ENCODE measurements around the gene CD209. TPM values are rescaled to one million over a fixed set of nuclear protein-coding genes. Genes with fewer than 3 reads are reported as not detected.
"Not testable (repeated sequence)": the region's sequence is repeated elsewhere in the genome, so short reads cannot be mapped to it uniquely, and the experiment has no call there.

CD209 gene
- polyA plus RNA-seq, 1 donor from 2014 or later = not detected

DNA sequence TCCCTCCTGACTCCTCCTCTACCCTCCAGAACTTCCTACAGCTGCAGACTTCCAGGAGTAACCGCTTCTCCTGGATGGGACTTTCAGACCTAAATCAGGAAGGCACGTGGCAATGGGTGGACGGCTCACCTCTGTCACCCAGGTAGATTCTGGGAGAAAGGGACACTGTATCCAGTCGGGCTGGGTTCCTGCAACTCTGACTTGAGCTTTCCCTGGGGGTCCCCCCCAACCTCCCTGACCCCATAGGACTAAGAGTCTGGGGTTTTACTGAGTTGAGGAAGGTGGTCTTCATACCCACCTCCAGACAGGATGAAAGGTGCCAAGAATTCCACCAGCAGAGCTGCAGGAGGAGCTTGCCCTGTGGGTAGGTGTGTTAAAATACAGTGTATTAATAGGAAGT, 20.2 kb upstream of the CD209 start:
- H3K36me3 ChIP-seq (ENCODE audit: insufficient read depth, low read length) = no peaks in the 10 kb centered on the region
- H3K9me2 ChIP-seq (ENCODE audit: insufficient read depth, low read length) = no peaks in the 10 kb centered on the region
- no peak overlapping the region for H2AFZ ChIP-seq (ENCODE audit: low read depth, low read length)
- no peaks in the 10 kb centered on the region for H3F3A ChIP-seq (ENCODE audit: insufficient read depth, low read length, poor library complexity, severe bottlenecking)
- TF ChIP-seq POLR2AphosphoS5 (IDR thresholded peaks at IDR 0.05) (no peak), CTCF (IDR thresholded peaks at IDR 0.05; ENCODE audit: poor library complexity, severe bottlenecking) (no peak), EP300 (conservative IDR thresholded peaks at IDR 0.05; ENCODE audit: poor library complexity, severe bottlenecking) (no peak), TAF1 (IDR thresholded peaks at IDR 0.05; ENCODE audit: low read depth) (no peak), SMC3 (conservative IDR thresholded peaks at IDR 0.05; ENCODE audit: poor library complexity) (no peak), MXI1 (conservative IDR thresholded peaks at IDR 0.05; ENCODE audit: poor library complexity, severe bottlenecking) (no peak), EZH2 (IDR thresholded peaks at IDR 0.05; ENCODE audit: borderline replicate concordance, insufficient read depth, low read length, poor library complexity, severe bottlenecking) (no peak), RAD21 (conservative IDR thresholded peaks at IDR 0.05) (no peak)
- TF ChIP-seq, protein P1, sequence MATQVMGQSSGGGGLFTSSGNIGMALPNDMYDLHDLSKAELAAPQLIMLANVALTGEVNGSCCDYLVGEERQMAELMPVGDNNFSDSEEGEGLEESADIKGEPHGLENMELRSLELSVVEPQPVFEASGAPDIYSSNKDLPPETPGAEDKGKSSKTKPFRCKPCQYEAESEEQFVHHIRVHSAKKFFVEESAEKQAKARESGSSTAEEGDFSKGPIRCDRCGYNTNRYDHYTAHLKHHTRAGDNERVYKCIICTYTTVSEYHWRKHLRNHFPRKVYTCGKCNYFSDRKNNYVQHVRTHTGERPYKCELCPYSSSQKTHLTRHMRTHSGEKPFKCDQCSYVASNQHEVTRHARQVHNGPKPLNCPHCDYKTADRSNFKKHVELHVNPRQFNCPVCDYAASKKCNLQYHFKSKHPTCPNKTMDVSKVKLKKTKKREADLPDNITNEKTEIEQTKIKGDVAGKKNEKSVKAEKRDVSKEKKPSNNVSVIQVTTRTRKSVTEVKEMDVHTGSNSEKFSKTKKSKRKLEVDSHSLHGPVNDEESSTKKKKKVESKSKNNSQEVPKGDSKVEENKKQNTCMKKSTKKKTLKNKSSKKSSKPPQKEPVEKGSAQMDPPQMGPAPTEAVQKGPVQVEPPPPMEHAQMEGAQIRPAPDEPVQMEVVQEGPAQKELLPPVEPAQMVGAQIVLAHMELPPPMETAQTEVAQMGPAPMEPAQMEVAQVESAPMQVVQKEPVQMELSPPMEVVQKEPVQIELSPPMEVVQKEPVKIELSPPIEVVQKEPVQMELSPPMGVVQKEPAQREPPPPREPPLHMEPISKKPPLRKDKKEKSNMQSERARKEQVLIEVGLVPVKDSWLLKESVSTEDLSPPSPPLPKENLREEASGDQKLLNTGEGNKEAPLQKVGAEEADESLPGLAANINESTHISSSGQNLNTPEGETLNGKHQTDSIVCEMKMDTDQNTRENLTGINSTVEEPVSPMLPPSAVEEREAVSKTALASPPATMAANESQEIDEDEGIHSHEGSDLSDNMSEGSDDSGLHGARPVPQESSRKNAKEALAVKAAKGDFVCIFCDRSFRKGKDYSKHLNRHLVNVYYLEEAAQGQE (IDR thresholded peaks at IDR 0.05; ENCODE audit: borderline replicate concordance) = no peak
- no peak overlapping the region for H3K4me3 ChIP-seq (ENCODE audit: low read length)
- H3K9ac ChIP-seq (ENCODE audit: low read length) = no peak overlapping the region
- no peaks in the 10 kb centered on the region for H3K79me2 ChIP-seq (replicated peaks; ENCODE audit: insufficient read depth, low read length)
- H3K27me3 ChIP-seq (ENCODE audit: insufficient read depth, low read depth, low read length) = no peaks in the 10 kb centered on the region
- no peaks in the 10 kb centered on the region for H4K20me1 ChIP-seq (ENCODE audit: insufficient read depth)
- no peaks in the 10 kb centered on the region for H3K9me3 ChIP-seq (ENCODE audit: low read length)
- H3K27ac ChIP-seq (ENCODE audit: low read length) = no peak overlapping the region
- no peak overlapping the region for H3K4me2 ChIP-seq (ENCODE audit: low read length)

DNA sequence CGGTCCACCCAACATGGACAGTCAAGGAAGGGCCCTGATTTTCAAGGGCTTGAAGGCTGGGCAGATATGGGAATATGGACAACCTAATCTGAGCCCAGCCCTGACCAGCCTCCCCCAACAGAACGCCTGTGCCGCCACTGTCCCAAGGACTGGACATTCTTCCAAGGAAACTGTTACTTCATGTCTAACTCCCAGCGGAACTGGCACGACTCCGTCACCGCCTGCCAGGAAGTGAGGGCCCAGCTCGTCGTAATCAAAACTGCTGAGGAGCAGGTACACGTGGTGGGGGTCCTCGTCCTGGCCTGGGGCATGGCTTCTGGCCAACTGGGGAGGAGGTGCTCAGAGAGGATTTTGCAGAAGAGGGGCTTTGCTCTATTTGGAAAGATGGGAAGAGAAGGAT, 19.2 kb upstream of the CD209 start:
- no peaks in the 10 kb centered on the region for H3K79me2 ChIP-seq (replicated peaks; ENCODE audit: insufficient read depth, low read length)
- H3K27ac ChIP-seq (ENCODE audit: low read length) = no peak overlapping the region
- H3K9me3 ChIP-seq (ENCODE audit: low read length) = no peaks in the 10 kb centered on the region
- H3K36me3 ChIP-seq (ENCODE audit: insufficient read depth, low read length) = no peaks in the 10 kb centered on the region
- H3K4me2 ChIP-seq (ENCODE audit: low read length) = no peak overlapping the region
- no peak overlapping the region for H3K4me3 ChIP-seq (ENCODE audit: low read length)
- no peaks in the 10 kb centered on the region for H4K20me1 ChIP-seq (ENCODE audit: insufficient read depth)
- no peak overlapping the region for H2AFZ ChIP-seq (ENCODE audit: low read depth, low read length)
- no peaks in the 10 kb centered on the region for H3F3A ChIP-seq (ENCODE audit: insufficient read depth, low read length, poor library complexity, severe bottlenecking)
- no peaks in the 10 kb centered on the region for H3K9me2 ChIP-seq (ENCODE audit: insufficient read depth, low read length)
- H3K27me3 ChIP-seq (ENCODE audit: insufficient read depth, low read depth, low read length) = no peaks in the 10 kb centered on the region
- H3K9ac ChIP-seq (ENCODE audit: low read length) = no peak overlapping the region
- TF ChIP-seq, protein P1 (IDR thresholded peaks at IDR 0.05; ENCODE audit: borderline replicate concordance) = no peak
- TF ChIP-seq TAF1 (IDR thresholded peaks at IDR 0.05; ENCODE audit: low read depth) (no peak), EZH2 (IDR thresholded peaks at IDR 0.05; ENCODE audit: borderline replicate concordance, insufficient read depth, low read length, poor library complexity, severe bottlenecking) (no peak), SMC3 (conservative IDR thresholded peaks at IDR 0.05; ENCODE audit: poor library complexity) (no peak), CTCF (IDR thresholded peaks at IDR 0.05; ENCODE audit: poor library complexity, severe bottlenecking) (no peak), MXI1 (conservative IDR thresholded peaks at IDR 0.05; ENCODE audit: poor library complexity, severe bottlenecking) (no peak), RAD21 (conservative IDR thresholded peaks at IDR 0.05) (no peak), EP300 (conservative IDR thresholded peaks at IDR 0.05; ENCODE audit: poor library complexity, severe bottlenecking) (no peak), POLR2AphosphoS5 (IDR thresholded peaks at IDR 0.05) (no peak)

DNA sequence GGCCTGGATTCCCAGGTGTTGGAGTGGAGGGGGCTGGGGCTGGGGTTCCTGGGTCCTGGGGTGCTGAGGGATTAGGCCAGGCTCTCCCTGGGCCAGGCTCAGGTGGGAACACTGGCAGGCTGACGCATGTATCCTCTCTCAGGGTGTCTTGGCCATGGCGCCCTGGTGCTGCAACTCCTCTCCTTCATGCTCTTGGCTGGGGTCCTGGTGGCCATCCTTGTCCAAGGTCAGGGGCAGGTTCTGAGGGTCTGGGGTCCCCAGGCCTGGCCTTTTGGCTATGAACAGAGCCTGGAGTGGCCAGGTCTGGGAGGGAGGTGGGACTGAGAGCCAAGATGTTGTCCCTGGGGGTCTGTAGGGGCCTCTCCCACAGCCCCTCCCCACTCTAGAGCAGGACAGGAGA, 17.7 kb upstream of the CD209 start:
- not testable (repeated sequence) for H3K27ac ChIP-seq (ENCODE audit: low read length); H3K9me2 ChIP-seq (ENCODE audit: insufficient read depth, low read length); H3K4me2 ChIP-seq (ENCODE audit: low read length); H3K79me2 ChIP-seq (replicated peaks; ENCODE audit: insufficient read depth, low read length); H3F3A ChIP-seq (ENCODE audit: insufficient read depth, low read length, poor library complexity, severe bottlenecking); H2AFZ ChIP-seq (ENCODE audit: low read depth, low read length); H3K27me3 ChIP-seq (ENCODE audit: insufficient read depth, low read depth, low read length); H3K9me3 ChIP-seq (ENCODE audit: low read length); H3K36me3 ChIP-seq (ENCODE audit: insufficient read depth, low read length); H3K9ac ChIP-seq (ENCODE audit: low read length); H4K20me1 ChIP-seq (ENCODE audit: insufficient read depth); H3K4me3 ChIP-seq (ENCODE audit: low read length)
